Measurements from ENCODE around the gene TIMM44.
"Not testable (repeated sequence)": the region's sequence is repeated elsewhere in the genome, so short reads cannot be mapped to it uniquely, and the experiment has no call there.

TIMM44 gene

DNA sequence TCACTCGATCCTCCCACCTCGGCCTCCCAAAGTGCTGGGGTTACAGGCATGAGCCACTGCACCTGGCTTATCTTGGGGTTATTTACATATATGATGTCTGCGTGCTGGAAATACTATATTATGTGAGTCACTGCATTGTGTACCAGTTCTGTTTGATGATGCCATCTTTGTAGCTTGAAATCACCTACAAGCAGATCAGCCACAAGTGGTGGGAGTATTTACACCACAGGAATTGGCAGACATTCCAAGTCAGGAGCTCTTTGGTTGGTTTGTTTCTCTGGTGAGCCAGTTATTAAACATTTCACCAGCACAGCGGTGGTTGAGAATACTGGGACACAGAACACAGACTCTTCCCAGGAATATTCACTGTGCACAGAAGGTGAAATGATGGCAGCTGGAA lies 4.5 kb upstream of the TIMM44 start:
- no peak for DNase-seq (ENCODE audit: low read depth)

DNA sequence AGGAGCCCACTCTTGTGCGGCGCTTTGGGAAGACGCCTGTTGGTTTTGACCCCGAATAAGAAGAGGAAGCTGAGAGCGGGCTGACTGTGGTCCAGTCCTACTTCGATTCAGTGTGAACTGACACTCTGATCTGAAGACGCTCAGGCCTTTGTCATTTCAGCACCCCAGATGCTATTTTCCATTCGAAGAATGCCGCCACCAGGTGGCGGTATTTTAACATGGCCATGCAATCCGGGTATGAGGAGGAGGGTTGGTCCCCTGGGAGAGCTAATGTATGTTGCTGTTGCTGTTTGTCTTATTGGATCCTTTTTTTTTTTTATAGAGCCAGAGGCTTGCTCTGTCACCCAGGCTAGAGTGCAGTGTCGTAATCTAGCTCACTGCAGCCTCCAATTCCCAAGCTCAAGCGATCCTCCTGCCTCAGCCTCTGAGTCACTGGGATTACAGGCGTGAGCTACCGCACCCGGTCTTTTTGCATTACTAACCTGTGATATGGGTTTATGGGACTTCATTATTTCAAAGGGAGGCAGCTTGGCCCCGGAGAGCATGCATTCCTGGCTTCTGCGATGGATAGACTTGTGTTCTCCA lies 803 bp upstream of the TIMM44 start:
- peak; percentile 81 for DNase-seq (ENCODE audit: low read depth)

DNA sequence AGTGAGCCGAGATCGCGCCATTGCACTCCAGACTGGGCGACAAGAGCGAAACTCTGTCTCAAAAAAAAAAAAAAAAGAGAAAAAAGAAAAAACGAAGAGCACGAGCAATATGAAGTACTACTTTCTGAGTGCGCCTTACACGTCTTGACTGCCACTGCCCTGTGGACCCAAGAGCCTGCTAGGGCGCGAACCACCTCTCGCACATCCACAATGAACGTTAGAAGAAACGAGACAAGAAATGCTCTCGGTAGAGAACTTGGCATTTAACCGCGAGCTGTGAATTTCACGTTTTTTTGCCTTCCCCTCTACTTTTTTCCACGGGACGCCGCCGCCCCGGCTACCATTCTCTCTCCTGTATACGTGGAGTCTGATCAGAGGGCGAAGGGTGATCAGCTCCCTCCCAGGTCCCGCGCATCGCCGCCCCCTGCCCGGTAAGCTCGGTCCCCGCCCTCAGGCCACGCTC lies 454 bp downstream of the TIMM44 start:
- no peak for DNase-seq (ENCODE audit: low read depth)

DNA sequence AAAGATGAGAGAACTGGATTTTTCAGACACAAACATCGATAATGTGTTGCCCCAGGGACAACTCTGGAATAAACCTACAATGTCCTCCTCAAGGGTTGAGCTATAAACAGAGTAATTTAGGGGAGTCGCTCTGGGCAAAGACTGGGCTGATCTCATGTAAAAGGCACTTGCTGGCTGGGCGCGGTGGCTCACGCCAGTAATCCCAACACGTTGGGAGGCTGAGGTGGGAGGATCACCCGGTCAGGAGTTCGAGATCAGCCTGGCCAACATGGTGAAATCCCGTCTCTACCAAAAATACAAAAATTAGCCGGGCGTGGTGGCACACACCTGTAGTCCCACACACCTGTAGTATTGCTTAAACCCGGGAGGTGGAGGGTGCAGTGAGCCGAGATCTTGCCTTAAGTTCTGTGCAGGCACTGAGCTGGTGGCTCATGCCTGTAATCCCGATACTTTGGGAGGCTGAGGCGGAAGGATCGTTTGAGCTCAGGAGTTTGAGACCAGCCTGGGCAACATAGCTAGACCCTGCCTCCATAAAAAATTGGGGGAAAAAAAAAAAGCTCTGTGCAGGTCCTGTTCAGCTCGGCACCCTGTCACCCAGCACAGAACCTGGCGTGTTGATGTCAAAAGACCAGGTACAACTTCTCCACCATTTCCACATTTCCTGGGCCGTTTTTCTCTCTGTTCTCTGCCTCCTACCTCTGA lies 1.4 kb downstream of the TIMM44 start:
- DNase-seq (ENCODE audit: low read depth) = no peak

DNA sequence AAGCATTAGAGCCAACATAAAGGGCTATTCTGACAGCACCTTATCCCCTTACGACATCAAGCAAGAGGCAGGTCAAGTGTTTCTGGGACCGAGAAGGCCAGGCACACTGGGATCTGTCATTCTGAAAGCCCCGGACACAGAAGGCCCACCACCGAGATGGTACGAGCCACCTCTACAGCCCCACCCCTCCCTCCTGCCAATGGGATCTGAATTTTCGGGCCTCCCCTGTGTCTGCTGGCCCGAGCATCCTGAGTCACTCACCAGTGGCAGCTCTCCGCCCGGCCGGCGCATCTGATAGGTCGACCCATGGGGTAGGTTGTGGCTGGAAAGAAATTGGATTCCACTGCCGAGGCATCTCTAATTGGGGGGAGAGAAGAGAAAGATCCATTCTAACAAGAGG lies 2.6 kb downstream of the TIMM44 start:
- no peak for DNase-seq (ENCODE audit: low read depth)

DNA sequence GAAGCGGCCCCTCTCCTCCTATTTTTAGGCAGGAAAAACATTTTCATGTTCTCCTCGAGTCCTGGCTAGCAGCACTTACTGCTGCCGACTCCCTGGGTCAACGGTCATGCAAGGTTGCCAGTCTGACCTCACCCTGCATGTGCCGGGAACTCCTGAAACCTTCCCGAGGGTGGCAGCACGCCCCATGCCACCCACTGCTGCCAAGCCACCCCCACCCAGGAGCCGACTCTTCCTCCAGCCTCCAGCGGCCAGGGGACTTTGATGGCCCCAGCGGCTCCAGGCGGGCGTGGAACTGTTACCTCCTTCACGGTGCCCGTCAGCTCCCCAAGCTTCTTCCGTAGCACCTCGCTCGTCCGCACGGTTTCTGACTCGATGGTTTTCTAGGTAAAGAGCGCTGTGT lies 8.7 kb downstream of the TIMM44 start:
- DNase-seq (ENCODE audit: low read depth) = no peak

DNA sequence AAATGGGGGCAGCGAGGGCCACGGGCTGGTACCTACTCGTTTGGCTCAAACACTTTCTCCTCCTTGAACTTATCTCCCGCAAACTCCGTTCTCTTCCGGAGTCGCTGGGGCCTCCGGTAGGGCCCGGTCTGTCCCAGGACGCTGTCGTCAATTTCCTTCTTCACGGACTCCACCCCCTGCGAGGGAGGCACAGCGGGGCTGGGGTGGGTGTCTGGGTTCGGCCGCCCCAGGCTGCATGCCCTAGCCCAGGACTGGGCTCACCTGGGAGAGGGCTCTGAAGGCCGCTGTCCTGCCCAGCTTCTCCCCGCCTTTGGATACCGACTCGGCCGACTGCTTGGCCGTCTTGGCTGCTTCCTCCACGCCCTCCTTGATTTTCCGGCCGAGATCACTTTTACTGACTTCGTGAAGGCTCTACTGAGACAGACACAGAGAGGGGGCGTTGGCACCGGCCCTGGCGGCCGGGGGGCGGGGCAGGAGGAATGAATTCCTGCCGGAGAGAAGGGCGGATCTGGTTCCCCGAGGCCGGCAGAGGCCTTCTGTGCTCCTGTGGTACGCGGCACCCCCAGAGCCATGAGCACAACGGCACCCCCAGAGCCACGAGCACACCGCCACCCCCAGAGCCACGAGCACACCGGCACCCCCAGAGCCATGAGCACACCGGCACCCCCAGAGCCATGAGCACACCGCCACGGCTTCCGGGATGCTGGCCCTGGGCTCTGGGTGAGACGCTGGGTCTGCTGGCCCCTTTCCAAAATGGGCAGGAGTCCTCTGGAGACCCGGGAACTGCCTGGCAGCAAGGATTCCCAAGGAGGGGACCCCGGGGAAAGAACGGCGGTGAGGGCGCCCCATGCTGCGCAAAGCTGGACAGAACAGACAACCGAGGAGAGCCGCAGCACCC lies 9.4 kb downstream of the TIMM44 start:
- no peak for DNase-seq (ENCODE audit: low read depth)

DNA sequence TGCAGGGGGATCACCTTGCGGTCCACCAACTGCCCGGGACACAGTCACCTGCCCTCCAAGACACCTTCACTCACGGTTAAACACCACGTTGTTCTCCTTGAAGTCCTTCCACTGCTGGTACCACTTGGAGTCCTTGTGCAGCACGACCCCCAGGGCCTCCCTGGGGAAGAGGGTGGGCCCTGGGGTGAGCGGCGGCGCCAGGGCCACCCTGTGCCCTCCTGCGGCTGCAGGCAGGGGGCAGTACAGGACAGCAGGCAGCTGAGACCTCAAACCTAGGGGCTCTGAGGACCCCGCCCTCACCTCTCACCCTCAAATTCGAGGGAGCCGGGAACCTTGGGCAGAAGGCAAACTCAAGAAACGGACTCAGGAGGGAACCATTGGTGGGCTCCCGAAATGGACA lies 10.1 kb downstream of the TIMM44 start:
- DNase-seq (ENCODE audit: low read depth) = no peak

DNA sequence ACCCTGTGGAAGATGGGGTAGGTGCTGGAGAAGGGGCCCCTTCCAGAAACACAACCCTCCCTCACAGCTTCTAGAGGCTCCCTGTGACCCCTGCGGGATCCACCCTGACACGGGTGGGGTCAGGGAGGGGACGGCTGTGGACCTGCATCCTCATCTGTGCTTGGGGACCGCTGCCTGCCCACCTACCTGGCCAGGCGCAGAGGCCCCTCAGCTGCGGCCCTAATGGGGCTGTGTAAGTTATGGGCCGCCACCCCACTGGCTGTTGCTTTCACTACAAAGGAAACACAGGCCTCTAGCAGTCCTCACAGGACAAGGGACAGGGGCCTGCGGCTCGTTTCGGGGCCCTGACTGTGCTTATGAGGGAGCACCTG lies 10.6 kb downstream of the TIMM44 start:
- DNase-seq (ENCODE audit: low read depth) = no peak

DNA sequence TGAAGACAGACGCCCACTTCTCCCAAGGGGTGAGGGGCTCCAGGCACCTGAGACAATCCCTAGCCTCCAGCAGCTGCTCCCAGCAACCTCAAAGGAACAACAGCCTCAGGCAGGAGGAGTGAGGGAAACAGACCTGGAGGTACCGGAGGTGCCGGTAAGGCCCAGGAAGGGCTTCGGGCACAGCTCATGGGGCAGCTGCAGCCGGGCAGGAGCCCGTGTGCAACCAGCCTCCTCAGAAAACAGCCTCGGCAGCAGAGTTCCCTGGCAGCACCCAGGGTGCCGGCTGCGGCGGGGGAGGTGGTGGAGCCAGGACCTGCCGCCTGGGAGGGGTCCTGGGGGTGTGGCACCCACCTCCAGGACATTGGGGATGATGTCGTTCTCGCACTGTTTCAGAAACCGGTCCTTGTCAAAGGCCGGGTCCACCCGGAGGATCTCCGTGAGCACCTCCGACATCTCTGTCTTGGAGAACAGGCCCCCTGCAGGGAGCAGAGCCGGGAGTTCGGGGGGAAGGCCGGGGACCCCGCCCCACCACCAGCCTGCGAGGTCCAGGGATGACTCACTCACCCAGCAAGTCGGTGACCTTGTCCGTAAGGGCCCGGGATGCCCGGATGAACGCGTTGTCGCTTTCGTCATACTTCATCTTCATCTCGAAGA lies 11.1 kb downstream of the TIMM44 start:
- DNase-seq (ENCODE audit: low read depth) = no peak

DNA sequence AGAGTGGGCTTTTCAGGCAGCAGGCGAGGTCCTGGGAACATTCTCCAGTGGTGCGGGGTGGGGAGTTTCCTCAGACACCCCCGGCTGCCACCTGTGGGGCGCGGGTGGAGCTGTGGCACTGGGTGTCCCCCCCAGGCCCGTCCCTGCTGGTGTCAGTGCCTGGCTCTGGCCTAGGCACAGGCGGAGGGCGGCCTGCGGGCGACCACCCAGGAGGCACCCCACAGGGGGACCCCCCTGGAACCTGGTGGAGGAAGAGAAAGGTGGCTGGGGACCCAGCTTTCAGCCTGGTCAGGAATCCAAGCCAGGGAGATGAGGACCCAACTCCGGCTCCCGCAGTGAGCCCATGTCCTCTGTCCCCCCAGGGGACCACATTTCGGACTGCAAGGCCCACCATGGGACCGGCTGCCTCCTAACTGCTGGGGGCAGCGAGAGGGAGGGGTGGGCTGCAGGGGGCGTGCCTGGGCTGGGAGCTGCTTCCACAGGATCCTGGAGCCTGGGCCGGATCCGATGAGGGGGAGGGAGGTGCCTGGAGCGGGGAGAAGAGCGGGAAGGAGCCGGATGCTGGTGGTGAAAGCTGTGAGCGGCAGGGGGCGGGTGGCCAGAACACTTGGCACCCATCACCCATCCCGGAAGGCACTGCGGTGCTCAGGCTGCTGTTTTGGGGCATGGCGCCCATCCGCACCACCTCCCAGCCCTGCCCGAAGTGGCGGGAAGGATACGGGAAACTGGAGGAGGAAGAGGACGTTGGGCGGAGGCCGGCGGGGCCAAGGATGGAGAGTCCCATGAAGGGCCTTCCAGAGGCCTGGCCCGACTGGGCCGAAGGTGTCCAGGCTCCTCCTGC lies 12.0 kb downstream of the TIMM44 start:
- no peak for DNase-seq (ENCODE audit: low read depth)

DNA sequence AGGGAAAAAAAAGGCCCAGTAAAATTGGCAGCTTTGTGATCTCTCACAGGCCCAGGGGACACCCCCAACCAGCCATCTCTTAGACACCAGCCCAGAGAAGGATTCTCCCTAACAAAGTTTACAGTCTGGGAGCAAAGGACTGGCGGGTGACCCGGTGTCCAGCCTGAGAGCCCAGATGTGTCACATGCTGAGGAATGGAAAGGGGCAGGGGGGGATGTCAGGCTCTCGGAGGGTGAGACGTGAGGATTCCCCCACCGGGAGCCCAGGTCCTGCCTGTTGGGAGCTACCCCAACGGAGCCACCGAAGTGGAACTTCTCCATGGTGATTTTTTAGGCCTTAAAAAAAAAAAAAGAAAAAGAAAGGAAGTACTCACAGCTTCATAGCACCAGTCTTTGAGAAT lies 12.7 kb downstream of the TIMM44 start:
- DNase-seq (ENCODE audit: low read depth) = no peak

DNA sequence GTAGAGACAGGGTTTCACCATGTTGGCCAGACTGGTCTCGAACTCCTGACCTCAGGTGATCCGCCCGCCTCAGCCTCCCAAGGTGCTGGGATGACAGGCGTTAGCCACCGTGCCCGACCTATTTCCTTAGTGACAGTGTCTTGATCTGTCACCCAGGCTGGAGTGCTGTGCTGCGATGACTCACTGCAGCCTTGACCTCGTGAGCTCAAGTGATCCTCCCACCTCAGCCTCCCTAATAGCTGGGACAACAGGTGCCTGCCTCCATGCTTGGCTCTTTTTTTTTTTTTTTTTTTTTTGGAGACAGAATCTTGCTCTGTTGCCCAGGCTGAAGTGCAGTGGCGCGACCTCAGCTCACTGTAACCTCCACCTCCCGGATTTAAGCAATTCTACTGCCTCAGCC lies 13.4 kb downstream of the TIMM44 start:
- DNase-seq (ENCODE audit: low read depth) = not testable (repeated sequence)

DNA sequence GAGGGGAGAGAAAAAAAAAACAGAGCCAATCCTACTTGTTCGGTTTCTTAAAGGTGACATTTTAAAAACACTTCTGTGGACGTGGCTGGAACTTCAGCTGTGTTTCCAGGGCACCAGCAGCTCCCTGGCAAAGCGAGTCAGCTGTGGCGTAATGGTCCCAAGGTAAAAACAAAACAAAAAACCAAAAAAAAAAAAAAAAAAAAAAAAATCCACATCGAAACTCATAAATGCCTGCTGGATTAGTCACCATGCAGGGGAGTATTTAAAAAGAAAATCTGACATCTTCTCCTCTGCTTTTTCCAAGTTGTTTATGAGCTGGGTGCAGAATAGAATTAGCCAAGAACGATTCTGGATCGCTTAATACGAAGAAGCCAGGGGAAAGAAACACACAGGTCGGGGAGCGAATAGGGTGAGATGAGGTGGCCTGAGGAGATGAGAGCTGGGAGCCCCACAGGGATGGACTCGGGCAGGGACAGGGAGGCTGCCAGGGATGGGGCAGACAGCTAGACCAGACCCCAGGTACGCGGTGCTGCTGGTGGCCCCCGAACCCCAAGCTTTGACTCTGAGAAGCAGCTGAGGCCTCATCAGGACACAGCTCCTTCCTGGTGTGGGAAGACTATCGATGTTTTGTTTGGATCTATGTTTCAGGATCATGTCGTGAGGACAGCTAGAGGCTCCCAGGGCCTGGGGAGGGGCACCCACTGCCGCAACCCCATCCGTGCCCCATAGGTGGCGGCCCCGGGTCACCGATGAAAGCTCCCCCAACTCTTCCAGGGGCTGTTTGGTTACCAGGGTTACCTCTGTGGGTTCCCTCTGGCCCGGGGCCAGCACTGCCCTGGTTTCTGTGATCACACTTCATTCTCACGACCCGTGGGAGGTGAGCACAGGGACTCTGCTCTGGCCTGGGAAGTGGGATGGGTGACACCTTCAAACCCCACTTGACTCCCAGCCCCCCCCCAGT lies 14.4 kb downstream of the TIMM44 start:
- DNase-seq (ENCODE audit: low read depth) = peak; percentile 63

DNA sequence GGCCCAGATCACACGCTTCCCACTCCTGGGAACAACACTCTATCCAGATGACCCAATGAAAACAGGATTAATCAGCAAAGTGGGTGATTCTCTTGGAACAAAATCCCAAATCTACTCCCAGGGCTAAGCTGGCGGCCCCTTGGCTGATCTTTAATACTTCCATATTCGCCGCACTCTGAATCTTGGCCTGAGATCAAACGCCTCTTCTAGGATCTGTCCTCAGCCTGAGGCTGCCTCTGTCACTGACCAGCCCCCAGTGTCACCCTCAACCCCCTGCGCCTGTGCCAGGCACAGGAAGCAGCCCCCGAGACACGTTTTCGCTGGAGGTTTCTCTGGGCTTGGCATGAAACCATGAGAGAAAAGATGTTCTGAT lies 15.1 kb downstream of the TIMM44 start:
- DNase-seq (ENCODE audit: low read depth) = no peak

DNA sequence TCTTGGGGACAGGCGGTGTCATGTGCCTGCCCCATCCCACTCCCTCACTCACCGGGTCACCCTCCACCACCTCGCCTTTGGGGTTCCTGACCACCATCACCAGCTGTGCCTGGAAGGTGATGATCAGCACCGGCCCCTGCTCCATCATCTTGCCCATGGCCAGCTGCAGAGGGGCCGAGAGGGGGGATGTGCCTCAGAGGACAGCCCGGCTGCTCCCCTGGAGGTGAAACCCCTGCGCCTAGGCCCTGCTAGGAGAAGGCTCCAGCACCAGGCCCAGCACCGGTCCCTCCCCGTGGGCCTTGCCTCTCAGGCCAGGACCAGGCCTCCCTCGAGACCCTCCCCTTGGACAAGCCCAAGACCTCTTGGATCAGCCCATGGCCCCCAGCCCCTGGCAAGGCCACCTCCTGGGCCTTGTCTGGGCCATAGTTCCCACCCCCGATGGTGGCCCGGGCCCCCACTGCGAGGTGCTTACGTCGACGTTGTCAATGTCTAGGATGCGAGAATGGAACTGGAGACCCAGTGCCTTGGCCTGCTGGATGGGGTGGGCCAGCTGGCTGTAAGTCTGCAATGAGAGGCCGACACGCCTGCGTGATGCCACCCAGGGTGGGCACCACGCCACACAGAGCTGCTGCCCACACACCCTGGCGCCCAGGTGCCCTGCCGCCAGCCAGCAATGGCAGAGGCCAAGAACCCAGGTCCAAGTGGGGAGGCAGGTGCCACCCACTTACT lies 15.7 kb downstream of the TIMM44 start:
- DNase-seq (ENCODE audit: low read depth) = no peak

DNA sequence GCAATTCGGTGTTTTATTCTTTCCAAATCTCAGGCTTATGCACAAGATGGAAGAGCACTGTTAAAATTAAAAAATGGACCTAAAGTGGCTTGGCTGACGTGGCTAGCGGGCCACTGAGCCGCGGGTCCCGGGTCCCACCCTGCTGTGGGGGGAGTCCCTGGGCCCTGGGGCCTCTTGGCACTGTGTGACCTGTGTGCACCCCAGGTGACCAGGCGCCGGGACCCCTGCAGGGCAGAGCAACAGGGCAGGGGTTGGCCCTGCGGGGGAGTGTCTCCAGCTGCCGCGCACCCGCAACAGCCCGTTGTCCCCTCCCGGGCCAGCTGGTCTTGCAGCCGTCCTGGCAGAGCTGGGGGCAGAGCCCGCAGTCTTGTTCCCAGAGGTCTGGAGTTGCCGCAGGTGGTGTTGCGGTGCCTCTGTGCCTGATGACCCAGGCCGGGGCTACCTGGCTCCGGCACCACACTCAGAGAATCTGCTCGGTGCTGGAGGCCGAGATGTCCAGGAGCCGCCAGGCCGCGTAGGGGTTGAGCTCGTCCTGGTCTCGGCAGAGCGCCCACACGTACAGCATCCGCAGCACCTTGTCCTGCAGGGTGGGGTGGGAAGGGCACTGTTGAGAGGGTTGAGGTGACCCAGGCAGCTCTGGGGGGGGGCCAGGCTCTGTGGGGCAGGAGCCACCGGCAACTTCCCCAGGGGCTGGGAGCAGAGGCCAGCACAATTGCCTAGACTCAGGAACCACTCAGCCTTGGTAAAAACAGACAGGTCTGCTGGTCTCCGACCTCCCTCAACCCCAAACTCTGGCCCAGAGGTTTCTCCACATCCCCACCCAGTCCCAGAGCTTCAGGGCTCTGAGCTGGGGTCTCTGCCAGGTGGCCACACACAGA lies 16.5 kb downstream of the TIMM44 start:
- no peak for DNase-seq (ENCODE audit: low read depth)

DNA sequence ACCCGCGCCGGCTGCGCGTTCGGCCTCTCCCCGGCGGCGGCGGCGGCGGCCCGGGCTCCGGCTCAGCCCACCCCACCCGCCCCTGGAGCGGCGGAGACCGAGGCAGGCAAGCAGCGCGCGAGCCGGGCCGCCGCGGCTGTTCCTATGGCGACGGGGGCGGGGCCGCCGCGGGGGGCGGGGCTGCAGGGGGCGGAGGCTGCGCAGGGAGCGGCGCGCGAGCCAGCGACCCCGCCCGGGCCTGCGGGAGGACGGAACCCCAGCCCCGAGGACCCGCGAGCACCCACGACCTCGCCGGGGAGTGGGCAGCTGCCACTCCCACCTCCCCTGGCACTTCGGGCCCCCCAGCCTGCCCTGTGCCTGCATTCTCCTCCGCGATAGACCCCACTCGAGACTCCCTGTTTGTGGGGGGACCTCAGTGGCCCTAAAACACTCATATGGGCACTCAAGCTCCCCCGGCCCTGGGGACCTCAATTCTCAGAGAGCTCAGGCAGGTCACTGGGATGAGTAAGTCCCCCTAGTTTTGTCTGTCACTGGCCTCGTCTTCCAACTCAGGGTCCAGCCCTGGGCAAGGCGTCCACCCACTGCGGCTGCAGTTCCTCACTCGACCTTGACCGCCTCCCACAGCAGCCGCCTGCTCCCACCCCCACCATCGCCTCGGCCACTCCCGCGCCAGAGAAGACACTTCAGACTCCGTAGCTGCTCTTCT lies 17.3 kb downstream of the TIMM44 start, which contains the start of gene CTXN1:
Gene CTXN1, minus strand, starts transcription at position 115 of the 706 bp plus-strand sequence. CDS start 597 bp downstream, outside the sequence.
- peak; percentile 81 for DNase-seq (ENCODE audit: low read depth)
